Measurements from ENCODE around the gene PARD3. TPM values are rescaled to one million over a fixed set of nuclear protein-coding genes. Genes with fewer than 3 reads are reported as not detected.
A peak's percentile ranks its signal among the peaks of the same experiment; 100 is the strongest.

Gene PARD3
- total RNA-seq, 1 experiment from 2014 or later, result 46.3 TPM

- TF ChIP-seq, protein P1, sequence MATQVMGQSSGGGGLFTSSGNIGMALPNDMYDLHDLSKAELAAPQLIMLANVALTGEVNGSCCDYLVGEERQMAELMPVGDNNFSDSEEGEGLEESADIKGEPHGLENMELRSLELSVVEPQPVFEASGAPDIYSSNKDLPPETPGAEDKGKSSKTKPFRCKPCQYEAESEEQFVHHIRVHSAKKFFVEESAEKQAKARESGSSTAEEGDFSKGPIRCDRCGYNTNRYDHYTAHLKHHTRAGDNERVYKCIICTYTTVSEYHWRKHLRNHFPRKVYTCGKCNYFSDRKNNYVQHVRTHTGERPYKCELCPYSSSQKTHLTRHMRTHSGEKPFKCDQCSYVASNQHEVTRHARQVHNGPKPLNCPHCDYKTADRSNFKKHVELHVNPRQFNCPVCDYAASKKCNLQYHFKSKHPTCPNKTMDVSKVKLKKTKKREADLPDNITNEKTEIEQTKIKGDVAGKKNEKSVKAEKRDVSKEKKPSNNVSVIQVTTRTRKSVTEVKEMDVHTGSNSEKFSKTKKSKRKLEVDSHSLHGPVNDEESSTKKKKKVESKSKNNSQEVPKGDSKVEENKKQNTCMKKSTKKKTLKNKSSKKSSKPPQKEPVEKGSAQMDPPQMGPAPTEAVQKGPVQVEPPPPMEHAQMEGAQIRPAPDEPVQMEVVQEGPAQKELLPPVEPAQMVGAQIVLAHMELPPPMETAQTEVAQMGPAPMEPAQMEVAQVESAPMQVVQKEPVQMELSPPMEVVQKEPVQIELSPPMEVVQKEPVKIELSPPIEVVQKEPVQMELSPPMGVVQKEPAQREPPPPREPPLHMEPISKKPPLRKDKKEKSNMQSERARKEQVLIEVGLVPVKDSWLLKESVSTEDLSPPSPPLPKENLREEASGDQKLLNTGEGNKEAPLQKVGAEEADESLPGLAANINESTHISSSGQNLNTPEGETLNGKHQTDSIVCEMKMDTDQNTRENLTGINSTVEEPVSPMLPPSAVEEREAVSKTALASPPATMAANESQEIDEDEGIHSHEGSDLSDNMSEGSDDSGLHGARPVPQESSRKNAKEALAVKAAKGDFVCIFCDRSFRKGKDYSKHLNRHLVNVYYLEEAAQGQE (IDR thresholded peaks at IDR 0.05; ENCODE audit: low read depth), result no peak
- TF ChIP-seq, protein P2, sequence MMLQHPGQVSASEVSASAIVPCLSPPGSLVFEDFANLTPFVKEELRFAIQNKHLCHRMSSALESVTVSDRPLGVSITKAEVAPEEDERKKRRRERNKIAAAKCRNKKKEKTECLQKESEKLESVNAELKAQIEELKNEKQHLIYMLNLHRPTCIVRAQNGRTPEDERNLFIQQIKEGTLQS (IDR thresholded peaks at IDR 0.05), result no peak
- TF ChIP-seq ELF1 (IDR thresholded peaks at IDR 0.05; ENCODE audit: borderline replicate concordance, low read depth), result no peak
- TF ChIP-seq, protein P3, sequence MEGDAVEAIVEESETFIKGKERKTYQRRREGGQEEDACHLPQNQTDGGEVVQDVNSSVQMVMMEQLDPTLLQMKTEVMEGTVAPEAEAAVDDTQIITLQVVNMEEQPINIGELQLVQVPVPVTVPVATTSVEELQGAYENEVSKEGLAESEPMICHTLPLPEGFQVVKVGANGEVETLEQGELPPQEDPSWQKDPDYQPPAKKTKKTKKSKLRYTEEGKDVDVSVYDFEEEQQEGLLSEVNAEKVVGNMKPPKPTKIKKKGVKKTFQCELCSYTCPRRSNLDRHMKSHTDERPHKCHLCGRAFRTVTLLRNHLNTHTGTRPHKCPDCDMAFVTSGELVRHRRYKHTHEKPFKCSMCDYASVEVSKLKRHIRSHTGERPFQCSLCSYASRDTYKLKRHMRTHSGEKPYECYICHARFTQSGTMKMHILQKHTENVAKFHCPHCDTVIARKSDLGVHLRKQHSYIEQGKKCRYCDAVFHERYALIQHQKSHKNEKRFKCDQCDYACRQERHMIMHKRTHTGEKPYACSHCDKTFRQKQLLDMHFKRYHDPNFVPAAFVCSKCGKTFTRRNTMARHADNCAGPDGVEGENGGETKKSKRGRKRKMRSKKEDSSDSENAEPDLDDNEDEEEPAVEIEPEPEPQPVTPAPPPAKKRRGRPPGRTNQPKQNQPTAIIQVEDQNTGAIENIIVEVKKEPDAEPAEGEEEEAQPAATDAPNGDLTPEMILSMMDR (IDR thresholded peaks at IDR 0.05 in 2 of 3, conservative IDR thresholded peaks at IDR 0.05 in 1 of 3; ENCODE audit: borderline replicate concordance in 1 of 3, insufficient read depth in 1 of 3, low read depth in 2 of 3, low read length in 2 of 3), result no peak
These were observed 116.1 kb downstream of the PARD3 start (continued) for GRCh38 chr10:34698979-34699378.

DNA sequence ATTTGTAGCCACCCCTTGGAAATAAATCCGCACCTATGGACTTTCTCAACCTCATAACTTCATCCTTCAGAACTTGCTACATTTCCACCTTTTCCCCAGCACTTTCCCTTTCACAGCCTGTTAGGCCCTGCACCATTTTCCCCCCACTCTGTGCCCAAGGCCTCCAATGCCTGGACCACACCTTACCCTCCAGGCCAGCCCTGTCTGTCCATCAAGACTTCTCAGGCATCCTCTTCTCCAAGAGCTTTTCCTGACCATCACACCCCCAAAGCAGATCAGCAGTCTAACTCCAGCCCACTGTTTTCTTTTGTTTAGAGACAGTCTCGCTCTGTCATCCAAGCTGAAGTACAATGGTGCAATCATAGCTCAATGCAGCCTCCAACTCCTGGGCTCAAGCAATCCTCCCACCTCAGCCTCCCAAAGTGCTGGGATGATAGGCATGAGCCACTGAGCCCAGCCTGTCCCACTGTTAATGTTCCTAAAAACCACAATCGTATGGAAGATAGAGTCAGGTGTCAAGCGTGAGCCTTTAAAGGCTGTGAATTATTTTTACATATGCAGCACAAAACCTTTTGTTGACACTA is 116.8 kb downstream of the PARD3 start:
- no peaks in the 10 kb centered on the region for H3K36me3 ChIP-seq (ENCODE audit: control insufficient read depth in 1 of 2, insufficient read depth in 2 of 2, low read length in 2 of 2)
- H3K4me2 ChIP-seq (ENCODE audit: low read length), result peak overlapping the region; percentile 49; the same call in 1 of the 2 replicates
- TF ChIP-seq ZNF274 (IDR thresholded peaks at IDR 0.05; ENCODE audit: low read depth, low read length) (no peak), ZFX (IDR thresholded peaks at IDR 0.05) (no peak), SP1 (IDR thresholded peaks at IDR 0.05; ENCODE audit: low read depth) (no peak), EZH2phosphoT487 (IDR thresholded peaks at IDR 0.05; ENCODE audit: borderline replicate concordance) (no peak), TCF7L2 (IDR thresholded peaks at IDR 0.05; ENCODE audit: borderline replicate concordance, extremely low read depth, insufficient read depth, insufficient read length) (no peak), ELF1 (IDR thresholded peaks at IDR 0.05; ENCODE audit: borderline replicate concordance, low read depth) (no peak), CEBPB (IDR thresholded peaks at IDR 0.05; ENCODE audit: low read depth) (no peak), POLR2AphosphoS5 (IDR thresholded peaks at IDR 0.05; ENCODE audit: low read depth, low read length) (no peak), POLR2A (IDR thresholded peaks at IDR 0.05; ENCODE audit: borderline replicate concordance, extremely low read depth, insufficient read depth, insufficient read length) (no peak)
- TF ChIP-seq, protein P3 (IDR thresholded peaks at IDR 0.05 in 2 of 3, conservative IDR thresholded peaks at IDR 0.05 in 1 of 3; ENCODE audit: borderline replicate concordance in 1 of 3, insufficient read depth in 1 of 3, low read depth in 2 of 3, low read length in 2 of 3), result no peak
- TF ChIP-seq, protein P2 (IDR thresholded peaks at IDR 0.05), result no peak
- H2AFZ ChIP-seq (ENCODE audit: low read depth, low read length, poor library complexity, severe bottlenecking), result no peak overlapping the region
- no peak for DNase-seq (ENCODE audit: low read depth, low spot score)
- intact Hi-C loops (cut with micrococcal nuclease), result no loop called here
- peaks cover 37% of the 10 kb centered on the region for H3K79me2 ChIP-seq (ENCODE audit: insufficient read depth, low read length)
- no TSS peak for BruUV-seq (replicated peaks)
- ATAC-seq, result no peak
- no peaks in the 10 kb centered on the region for H3K9me2 ChIP-seq (ENCODE audit: insufficient read depth)
- H3K9ac ChIP-seq (ENCODE audit: low read length), result no peak overlapping the region
- no peaks in the 10 kb centered on the region for H3K27me3 ChIP-seq (ENCODE audit: insufficient read depth, low read length)
- no peaks in the 10 kb centered on the region; the same call in 1 of the 2 replicates for H4K20me1 ChIP-seq (ENCODE audit: insufficient read depth)
- ChIA-PET POLR2A (no interaction called here), RAD21 (ENCODE audit: low non-redundant PET in 1 of 2, low total read pairs in 2 of 2, uncharacterized antibody in 2 of 2, unreplicated experiment in 2 of 2) (no interaction called here), CTCF (no interaction called here)
- no peaks in the 10 kb centered on the region for H3K9me3 ChIP-seq (ENCODE audit: control insufficient read depth in 1 of 2, insufficient read depth in 1 of 2, low read depth in 1 of 2, low read length in 2 of 2)
- H3K27ac ChIP-seq (ENCODE audit: low read depth, low read length), result no peak overlapping the region
- no peak overlapping the region for H3K4me3 ChIP-seq (replicated peaks in 1 of 2; ENCODE audit: low read depth in 1 of 2, low read length in 2 of 2)
- peaks cover 46 to 64% of the 10 kb centered on the region in 2 experiments for H3K4me1 ChIP-seq (ENCODE audit: control insufficient read depth in 1 of 2, insufficient read depth in 2 of 2, low read length in 2 of 2)

Data from HCT116 (cell line).